ENCODE results near the gene GDPD4.

GDPD4 gene

DNA sequence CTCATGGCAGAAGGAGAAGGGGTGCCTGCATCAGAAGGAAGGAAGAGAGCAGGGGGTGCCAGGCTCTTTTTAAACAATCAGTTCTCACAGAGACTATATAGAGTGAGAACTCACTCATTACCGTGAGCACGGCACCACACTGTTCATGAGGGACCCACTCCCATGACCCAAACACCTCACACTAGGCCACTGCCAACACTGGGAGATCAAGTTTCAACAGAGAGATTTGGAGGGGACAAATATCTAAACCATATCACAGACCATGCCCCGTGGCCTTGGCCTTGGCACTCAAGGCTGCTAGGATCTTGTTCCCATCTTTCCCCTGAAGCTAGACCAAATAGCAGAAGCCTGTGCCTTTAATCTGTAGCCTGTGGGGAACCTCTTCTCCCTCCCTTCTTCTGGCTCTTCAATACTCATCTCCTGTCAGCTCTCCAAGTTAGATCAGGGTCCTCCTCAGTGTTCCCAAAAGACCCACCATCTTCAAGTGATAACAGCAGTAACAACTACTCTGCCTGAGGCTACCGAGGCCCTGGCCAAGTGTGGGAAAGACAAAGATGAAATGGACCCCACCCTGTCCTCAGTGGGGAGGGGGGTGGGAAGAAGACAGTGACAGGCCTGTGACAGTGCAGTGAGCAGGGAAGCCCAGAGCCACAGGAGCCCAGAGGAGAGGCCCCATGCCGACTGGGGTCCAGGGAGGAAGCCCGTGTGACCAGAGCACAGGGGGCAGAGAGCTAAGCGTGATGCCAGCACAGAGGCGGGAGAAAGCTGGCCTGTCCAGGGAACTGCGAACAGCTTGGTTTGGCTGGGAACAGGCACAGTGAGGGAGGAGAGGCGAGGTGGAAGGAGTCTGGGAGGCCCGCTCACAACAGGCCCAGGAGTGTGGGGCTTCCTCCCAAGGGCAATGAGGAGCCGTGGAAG, 100.9 kb downstream of the GDPD4 start:
- no peak for TF ChIP-seq ZNF274 (IDR thresholded peaks at IDR 0.05; ENCODE audit: low read depth, low read length)
- H3K4me3 ChIP-seq (ENCODE audit: low read length) = no peak overlapping the region

DNA sequence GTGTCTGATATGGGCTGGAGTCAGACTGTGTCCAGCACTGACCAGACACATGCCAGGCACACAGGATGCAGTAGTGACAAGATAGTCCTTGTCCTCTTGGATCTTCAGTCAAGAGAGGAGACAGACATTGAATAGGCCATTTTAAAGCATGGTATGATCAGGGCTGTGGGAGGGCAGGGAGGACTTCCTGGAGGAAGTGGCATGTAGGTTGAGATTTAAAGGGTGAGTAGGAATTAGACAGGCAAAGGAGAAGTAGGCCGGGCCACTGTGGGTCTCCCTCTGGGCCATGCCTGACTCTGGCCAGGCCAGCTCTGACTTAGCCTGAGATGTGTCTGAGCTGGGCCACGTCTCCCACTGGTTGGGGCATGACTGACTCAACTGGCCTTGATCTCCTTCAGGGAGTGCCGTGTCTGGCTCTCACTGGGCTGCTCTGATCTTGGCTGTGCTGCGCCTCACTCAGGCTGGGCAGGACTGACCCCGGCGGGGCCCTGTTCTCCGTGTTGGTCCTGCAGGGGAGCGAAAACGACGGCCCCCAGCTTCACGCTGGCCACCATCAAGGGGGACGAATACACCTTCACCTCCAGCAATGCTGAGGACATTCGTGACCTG, 102.2 kb downstream of the GDPD4 start:
- no peak for TF ChIP-seq ZNF274 (IDR thresholded peaks at IDR 0.05; ENCODE audit: low read depth, low read length)
- no peak overlapping the region for H3K4me3 ChIP-seq (ENCODE audit: low read length)

DNA sequence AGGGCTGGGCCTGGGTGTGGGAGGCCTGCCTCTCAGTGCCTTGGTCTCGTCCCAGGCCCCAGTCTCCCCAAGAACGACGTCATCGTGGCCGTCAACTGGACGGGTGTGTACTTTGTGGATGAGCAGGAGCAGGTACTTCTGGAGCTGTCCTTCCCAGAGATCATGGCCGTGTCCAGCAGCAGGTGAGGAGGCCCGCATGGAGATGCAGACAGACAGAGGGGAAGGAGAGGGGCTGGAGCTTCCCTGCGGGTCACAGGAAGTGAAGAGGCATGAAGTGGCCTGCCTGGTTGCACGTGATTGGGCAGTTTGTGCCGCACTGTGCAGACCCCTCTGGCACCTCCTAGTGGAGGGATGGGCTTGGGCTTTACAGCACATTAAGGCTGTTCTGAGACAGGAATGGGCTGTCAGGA, 103.0 kb downstream of the GDPD4 start:
- no peak overlapping the region for H3K4me3 ChIP-seq (ENCODE audit: low read length)
- TF ChIP-seq ZNF274 (IDR thresholded peaks at IDR 0.05; ENCODE audit: low read depth, low read length) = no peak

DNA sequence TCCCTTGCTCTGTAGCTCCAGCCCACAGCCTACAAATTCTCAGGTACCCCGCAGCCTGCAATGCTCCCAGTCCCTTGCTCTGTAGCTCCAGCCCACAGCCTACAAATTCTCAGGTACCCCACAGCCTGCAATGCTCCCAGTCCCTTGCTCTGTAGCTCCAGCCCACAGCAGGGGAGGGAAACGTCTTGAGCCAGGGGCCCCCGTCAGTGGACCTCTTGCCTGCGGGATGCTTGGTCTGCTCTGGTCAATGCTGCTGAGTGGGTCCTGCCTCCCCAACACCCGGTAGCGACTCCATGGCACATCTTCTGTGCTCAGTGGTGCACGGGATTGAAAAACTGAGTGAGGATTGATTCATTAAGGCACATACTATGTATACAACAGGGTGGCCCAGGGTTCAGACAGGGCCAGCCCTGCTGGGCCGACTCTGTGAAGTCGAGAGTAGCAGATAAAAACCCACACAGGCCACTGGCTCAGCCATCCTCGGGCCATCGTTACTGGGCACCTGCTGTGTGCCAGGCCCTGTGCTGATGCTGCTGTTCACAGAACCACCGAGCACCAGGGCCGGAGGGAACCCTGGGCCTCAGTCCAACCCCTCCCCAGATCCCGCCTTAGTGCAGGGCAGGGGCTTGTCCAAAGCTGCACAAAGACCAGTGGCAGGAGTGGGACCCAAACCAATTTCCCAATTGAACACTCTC, 103.7 kb downstream of the GDPD4 start:
- no peak overlapping the region for H3K4me3 ChIP-seq (ENCODE audit: low read length)
- TF ChIP-seq ZNF274 (IDR thresholded peaks at IDR 0.05; ENCODE audit: low read depth, low read length) = no peak

DNA sequence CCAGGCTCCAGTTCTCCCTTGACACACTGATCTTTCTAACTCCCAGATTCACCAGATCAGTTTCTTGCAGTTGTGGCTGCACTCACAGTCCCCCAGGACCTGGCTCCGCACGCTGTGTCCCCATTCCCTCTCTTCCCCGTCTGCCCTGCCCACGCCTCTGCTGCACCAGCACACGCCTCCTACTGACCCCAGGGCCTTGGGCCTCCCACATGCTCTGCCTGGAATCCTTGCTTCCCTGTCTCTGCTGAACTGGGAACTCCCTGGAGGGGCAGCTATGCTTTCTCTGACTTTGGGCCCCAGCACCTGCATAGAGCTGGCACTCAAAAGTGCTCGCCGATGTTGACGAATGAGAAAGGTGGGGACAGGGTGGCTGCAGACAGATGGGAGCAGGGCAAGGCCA, 104.5 kb downstream of the GDPD4 start:
- H3K4me3 ChIP-seq (ENCODE audit: low read length) = no peak overlapping the region
- no peak for TF ChIP-seq ZNF274 (IDR thresholded peaks at IDR 0.05; ENCODE audit: low read depth, low read length)

DNA sequence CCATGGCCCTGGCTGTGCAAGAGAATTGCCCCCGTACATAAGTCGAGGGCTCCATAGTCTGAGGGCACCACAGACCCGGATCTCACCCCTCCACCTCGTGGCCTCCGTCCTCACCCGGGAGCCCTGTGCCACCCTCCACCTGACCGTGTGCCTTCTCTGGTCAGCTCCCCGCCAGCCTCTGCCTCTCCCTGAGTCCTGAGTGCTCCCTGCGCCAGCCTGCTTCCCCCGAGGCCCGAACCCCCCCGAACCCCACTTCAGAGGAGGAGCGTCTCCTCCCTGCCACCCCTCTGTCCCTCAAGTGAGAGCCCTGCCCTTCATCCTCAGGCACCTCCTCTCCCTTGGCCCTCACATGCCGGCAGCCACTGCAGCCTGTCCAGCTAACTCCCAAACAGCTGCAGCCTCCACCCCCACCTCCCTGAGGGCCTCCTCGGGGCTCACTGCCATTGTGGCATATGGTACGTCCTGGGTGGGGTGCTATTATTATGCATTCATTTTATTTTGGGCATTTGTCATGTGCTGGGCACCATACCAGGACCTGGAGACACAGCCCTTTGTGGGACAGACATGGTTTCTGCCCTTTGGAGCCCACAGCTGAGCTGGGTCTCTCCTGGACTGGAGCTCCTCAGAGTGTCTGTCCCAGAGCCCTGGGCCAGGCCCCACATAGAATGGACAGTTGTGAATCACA, 106.3 kb downstream of the GDPD4 start:
- TF ChIP-seq ZNF274 (IDR thresholded peaks at IDR 0.05; ENCODE audit: low read depth, low read length) = no peak

DNA sequence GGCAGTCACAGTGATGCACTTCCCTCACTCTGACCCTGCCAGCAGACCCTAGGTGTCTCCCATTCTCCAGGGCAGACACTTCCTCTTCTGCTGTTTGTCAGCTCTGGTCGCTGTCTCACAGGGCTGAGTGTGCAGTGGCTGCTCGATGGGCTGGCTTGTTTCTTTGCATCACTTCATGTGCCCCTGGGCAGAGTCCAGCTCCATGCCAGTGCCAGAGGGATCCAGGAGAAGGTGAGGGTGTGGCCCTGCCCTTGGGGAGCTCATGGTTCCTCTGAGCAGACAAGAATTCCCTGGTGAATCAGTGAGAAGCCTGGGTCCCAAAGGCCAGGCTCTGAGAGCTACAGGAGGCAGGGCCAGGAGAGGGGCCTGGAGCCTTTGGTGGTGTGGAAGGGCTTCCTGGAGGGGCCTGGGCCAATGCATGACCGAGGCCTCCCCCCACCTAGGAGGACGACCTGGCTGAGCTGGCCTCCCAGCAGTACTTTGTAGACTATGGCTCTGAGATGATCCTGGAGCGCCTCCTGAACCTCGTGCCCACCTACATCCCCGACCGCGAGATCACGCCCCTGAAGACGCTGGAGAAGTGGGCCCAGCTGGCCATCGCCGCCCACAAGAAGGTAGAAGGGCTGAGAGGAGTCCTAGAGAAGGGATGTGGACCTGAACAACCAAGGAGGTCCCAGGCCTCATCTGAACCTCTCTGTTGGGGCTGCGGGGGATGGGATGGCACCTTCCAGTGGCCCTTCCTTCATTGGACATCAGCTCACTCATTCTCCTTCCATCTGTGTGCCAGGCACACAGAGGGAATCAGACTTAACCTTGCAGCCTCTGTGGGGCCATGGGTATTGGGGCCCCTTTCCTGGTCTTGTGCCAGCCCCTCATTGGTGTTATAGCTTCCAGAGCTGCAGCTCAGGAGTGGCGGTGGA, 107.3 kb downstream of the GDPD4 start:
- no peak overlapping the region for H3K4me3 ChIP-seq (ENCODE audit: low read length)

More for the DNA sequence above, 106.3 kb downstream of the GDPD4 start:
- no peak overlapping the region for H3K4me3 ChIP-seq (ENCODE audit: low read length)

DNA sequence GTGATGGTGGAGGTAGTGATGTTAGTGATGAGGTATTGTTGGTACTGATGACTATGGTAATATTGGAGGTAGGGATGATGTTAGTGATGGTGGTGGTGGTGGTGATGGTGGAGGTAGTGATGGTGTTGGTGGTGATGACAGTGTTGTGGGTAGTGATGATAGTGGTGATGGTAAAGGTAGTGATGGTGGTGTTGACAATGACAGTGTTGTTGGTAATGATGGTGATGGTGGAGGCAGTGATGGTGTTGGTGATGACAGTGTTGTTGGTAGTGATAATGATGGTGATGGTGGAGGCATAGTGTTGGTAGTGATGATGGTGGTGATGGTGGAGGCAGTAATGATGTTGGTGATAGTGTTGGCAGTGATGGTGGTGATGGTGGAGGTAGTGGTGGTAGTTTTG, 108.3 kb downstream of the GDPD4 start:
- no peak overlapping the region for H3K4me3 ChIP-seq (ENCODE audit: low read length)
- no peak for TF ChIP-seq ZNF274 (IDR thresholded peaks at IDR 0.05; ENCODE audit: low read depth, low read length)

More for the DNA sequence above, 107.3 kb downstream of the GDPD4 start:
- no peak for TF ChIP-seq ZNF274 (IDR thresholded peaks at IDR 0.05; ENCODE audit: low read depth, low read length)

DNA sequence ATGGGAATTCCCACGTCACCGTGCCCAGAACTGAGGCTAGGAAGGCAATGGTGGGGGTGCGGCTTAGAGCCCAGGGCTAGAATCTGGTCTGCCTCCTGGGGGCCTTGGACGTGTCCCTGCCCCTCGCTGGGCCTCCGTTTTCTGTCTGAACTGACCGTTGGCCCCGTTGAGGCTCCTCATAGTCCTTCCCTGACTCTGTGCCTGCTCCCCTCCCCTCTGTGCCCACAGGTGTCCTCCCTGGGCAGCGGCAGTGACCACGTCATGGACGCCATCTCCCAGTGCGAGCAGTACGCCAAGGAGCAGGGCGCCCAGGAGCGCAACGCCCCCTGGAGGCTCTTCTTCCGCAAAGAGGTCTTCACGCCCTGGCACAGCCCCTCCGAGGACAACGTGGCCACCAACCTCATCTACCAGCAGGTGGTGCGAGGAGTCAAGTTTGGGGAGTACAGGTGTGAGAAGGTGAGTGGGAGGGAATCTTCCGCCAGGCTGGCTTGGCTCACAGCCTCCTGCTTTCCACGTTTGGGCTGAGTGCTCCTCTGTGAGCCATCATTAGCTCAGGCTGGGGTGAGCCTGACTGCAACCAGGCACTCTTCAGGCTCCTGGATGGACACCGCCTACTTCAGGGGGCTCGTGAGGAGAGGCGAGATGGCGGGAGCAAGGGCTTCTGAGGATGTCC, 109.5 kb downstream of the GDPD4 start:
- H3K4me3 ChIP-seq (ENCODE audit: low read length) = no peak overlapping the region
- TF ChIP-seq ZNF274 (IDR thresholded peaks at IDR 0.05; ENCODE audit: low read depth, low read length) = no peak

DNA sequence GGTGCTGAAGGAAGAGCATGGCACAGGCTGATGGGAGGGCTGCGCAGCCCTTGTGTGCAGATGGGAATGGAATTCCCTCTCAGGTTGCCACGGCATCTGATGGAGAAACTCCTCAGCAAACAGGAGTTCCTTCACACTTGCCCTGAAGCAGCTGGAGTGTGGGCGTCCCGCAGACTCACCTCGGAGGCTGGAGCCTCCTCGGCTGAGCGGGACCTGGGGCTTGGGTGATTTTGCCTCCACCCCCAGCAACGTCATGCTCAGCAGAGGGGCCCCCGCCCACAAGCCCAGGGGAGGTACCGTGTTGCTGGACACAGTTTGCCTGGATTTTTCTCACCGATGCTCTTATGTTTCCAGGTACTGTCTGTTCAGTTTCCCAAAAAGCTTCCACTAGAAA, 110.1 kb downstream of the GDPD4 start:
- TF ChIP-seq ZNF274 (IDR thresholded peaks at IDR 0.05; ENCODE audit: low read depth, low read length) = no peak
- H3K4me3 ChIP-seq (ENCODE audit: low read length) = no peak overlapping the region

DNA sequence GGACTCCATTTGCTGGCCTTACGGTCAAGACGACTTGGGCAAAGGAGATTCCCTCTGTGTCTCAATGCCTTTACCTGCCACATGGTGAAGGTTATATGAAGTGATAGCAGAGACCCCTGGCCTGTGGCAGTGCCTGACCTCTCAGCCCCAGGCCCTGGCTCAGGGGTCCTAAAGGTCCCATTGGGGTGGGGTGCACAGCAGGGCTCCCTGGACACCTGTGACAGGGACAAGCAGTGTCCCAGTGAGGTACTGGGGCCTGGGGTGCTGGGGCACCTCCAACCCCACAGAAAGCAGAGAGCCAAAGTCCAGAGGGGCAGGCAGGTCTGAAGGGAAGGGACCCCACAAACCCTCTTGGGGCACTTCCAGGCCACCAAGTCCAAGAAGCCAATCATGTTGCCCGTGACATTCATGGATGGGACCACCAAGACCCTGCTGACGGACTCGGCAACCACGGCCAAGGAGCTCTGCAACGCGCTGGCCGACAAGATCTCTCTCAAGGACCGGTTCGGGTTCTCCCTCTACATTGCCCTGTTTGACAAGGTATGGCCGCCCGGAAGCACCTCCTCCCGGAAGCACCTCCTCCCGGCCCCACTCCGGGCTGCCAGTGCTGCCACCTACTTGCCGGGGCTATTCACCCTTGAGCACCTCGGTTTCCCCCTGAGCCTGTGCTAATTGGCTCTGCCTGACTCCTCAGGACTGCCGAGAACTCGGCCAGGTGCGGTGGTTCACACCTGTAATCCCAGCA, 111.0 kb downstream of the GDPD4 start:
- H3K4me3 ChIP-seq (ENCODE audit: low read length) = no peak overlapping the region
- TF ChIP-seq ZNF274 (IDR thresholded peaks at IDR 0.05; ENCODE audit: low read depth, low read length) = no peak

DNA sequence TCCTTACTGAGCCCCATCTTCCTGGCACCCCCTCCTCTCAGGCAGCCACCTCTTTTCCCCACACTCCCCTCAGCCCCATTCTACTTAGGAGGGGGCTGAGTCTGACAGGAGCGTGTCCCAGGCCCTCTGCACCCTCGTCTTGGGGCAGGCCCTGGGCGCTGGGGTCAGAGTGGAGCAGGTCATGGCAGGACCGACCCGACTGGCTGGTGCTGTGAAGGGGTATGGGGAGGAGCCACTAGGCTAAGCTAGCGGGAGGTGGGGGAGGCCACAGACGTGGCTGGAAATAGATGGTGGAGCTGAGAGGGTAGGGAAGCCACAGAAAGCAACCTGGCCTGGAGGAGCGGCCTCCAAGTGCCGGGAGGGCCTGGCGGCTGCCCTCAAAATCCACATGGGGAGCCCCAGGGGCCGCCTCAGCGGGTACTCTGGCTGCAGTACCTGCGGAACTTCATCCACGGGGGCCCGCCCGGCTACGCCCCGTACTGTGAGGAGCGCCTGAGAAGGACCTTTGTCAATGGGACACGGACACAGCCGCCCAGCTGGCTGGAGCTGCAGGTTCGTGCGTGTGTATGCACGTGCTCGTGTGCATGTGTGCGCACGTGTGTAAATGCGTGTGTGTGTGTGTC, 111.8 kb downstream of the GDPD4 start:
- TF ChIP-seq ZNF274 (IDR thresholded peaks at IDR 0.05; ENCODE audit: low read depth, low read length) = no peak
- H3K4me3 ChIP-seq (ENCODE audit: low read length) = no peak overlapping the region
